Measurements from ENCODE around the gene VRK2.

VRK2 gene

DNA sequence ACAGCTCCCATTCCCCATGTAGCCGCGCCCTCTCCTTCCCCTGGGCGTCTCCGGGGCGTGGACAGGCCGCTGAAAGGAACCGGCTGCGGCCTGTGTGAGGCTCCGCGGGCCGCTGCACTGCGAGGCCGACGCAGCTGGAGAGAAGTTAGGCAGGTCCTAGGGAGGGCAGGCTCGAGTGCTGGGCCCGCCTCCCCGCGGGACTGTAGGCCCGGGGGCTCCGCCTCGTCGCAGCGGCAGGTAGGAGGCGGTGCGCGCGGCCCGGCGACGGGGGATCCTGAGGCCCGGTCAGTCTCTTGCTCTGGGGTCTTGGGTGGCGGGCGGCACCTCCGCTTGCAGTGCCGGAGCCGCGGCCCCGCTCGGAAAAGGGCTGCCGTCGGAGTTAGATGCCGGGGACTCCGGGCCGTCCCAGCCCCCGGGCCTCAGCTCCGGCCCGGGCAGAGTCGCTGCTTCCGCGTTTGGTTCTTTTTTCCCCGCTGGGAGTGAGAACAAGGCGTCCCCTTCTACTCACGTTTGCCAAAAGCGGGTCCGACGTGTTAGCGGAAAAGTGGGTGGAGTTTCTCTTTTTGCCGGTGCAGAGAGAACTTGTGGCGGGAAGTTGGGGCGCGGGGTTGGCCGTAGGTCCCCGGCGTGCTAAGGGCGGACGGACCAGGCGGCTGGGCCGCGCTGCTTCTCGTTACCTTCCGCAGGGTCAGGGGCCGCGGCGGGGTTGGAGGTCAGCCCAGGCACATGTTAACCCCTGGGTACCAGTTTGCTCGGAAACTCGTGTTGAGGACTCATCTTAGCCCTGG is at the start of gene VRK2:
VRK2 (plus strand) TSS at position 222 of the 788 bp plus-strand sequence. CDS start 2,026 bp downstream, outside the sequence.
- peak; percentile 60 for DNase-seq

DNA sequence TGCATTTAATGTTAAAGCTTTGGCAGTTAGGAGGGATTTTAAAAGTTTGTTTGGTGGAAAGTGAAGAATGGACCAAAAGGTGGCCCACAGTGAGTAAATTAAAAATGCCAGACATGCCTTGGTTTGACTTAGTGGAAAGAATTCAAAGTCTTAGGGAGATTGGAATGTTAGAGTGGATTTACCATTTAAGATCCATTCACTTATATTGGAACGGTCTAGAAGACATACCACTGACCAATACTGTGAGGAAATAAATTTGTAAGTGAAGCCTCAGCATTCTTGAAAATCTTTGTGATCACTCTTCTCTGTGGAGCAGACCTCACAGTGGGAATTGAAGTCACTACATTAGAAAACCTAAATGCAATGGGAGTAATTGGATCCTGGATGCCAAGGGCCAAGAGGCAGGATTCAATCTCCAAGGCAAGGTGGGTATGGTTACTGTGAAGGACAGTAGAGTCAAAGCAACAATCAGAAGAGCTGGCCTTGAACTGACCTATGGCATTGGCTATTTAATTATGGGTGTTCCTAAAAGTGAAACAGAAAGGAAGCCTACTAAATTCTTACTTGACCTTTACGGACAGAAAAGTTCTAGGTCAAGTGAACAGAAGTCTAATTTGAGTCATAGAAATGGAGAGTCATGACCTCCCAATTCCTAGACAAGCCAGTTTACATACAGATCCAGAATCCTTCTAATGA is 40.2 kb upstream of the VRK2 start:
- no peak for DNase-seq

DNA sequence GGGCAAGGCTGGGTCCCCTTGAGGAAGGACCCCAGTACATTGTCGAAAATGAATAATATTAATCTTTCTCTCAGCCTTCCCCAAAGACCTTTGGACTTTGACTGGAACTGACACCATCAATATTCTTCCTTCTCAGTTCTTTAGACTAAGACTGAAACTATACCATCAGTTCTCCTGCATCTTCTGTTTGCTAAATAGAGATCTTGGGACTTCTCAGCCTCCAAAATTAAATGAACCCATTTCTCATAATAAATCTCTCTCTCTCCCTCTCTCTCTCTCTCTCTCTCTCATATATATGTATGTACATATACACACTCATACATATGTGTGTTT is 39.7 kb upstream of the VRK2 start:
- DNase-seq = no peak

DNA sequence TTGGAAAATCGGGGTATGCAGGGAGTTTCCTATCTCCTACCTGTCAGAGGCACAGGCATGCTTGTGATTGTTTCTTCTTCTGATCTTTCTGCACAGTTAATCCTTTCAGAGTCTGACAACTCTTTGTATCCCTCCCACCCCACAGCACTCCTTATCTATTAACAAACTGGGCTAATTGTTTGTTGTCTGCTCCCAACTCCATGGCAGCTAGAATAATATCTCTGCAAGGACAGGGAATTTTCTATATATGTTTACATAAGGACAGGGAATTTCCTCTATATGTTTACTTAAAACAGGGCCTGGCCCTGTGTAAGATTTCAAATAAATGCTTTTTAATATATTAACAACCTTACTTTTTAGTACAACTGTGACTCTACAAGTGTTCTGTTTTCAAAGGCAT is 36.0 kb upstream of the VRK2 start:
- no peak for DNase-seq

DNA sequence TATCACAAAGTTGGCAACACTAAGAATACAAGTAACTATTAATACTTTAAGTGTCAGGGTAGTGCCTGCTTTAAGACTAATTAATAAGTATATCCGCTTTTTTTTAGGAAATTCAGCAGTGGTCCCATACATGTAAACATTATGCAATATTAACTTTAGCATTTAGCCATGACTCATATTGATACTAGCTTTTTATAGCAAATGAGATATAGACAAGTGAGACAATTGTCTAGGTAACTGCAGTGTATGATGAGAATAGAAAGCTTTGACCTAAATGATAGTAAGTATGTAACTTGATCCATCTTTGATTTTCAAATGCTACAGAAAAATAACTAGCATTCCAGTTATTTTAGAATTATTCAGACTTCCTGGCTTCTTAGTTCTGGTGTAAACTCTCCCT is 27.4 kb upstream of the VRK2 start:
- DNase-seq = no peak

DNA sequence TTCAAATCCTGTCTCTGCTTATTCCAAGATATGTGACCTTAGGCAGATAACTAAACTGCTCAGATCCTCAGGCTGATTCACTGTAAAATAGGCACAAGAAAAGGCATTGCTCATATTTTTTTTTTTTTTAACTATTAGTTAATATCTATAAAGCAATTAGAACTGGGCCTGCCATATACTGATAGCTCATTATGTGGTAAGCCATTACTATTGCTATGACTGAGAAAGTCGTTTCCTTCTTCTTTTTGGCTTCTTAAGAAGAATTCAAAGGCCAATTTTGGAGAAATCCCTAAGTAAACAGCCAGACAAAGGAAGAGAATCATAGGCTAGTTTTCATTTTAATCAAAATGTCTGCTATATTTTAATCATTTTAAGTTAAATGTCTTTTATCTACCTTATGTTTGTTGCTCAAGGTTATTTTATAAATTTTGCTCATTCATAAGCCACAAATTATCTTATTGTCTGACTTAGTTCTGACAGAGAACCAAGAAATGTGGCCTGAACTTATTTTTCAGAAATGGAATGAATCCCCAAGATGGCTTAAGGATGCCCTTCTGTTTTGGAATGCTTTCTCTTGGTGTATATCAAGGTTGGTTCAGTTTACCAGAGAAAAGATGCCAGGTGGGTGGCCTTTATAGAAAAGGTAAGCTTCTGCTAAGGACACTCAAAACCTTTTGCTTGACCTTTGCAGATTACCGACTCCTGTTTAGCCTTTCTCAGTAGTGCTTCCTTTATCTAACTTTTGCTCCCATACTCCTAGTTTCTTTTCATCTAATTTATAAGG is 21.3 kb upstream of the VRK2 start:
- DNase-seq = no peak

DNA sequence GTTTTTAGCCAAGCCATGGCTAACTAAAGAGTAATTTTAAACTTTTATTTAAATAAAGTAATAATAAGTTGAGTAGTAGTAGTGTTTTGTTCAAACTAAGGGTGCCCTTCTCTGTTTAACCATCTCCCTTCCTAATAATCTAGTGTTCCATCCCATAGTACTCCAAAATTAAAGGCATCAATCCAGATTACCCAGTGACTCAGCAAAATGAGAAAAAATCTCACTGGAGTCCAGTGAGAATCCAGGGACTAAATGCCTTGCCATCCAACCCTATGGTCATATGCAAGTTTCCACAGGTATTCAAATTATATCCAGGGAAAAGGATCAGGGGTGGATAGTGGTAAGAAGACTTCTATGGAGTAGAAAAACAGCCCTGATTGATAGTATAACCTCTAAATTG is 19.6 kb upstream of the VRK2 start:
- DNase-seq = no peak

DNA sequence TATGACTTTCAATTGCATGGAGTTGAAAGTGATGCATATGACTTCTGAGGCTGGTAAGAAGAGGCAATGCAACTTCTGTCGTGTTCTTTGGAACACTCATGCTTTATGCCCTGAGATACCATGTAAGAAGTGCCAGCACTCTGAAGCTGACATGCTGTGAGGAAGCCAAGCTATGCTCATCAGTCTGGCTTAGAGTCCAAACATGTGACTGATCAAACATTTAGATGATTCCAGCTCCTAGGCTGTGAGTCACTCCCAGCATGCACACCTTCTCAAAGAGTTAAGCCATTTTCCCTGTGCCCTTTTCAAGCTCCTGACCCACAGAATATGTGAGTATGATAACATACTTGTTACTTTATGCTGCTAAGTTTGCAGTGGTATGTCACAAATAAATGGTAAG is 15.8 kb upstream of the VRK2 start:
- no peak for DNase-seq

DNA sequence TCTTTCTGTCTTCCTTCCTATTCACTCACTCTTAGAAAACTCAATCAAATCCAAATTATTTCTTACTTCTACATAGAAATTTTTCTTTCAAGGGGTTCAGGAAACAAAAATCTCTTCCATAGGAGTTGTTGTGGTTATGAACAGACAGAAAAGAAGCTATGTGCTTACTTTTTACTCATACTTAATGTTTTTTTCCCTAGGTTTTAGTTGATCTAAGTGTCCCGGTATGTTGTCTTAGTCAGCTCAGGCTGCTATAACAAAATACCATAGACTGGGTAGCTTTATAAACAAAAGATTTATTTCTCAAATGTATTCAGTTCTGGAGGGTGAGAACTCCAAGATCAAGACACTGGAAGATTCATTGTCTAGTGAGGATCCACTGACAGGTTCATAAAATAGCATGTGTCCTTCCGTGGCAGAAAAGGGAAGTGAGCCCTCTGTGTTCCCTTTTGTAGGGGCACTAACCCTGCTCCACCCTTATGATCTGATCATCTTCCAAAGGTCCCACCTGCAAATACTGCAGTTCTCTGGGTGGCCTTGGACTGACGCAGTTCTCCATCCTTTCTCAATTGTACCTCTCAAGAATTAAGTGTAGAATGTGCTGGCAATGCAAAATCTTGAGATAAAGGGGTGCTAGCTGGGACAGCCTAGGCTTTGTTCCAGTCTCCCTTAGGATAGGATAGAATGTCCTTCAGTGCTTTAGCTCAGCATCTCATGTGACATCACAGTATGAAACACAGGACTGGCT is 14.4 kb upstream of the VRK2 start:
- no peak for DNase-seq

DNA sequence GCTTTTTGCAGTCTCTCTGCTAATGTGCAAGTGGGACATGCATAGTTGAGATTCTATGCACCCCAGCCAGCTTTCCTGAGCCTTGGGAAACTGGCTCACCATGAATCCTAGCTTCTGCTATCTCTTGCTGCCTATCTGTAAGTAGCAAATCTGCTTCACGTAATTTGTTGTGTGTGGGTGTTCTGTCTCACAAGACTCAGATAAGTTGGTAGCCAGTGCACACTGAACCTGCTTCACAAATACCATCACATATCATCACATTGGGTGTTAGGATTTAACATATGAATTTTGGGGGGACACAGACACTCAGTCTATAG is 13.9 kb upstream of the VRK2 start:
- no peak for DNase-seq

DNA sequence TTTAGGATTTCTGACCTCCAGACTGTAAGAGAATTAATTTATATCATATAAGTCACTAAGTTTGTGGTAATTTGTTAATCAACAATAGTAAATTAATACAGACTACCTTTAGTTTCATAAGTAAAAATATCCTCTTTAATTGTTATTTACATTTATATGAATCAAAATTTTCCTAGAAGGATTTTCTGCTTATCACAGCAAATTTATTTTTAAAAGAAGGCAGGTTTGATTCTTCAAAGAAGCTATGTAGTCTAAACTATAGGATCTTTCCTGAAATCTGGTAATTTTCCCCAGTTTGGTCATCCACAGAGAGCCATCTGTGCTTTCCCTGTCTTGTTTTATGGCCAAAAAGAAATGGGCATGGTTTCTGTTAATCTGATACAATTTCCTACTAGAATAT is 13.1 kb upstream of the VRK2 start:
- DNase-seq = no peak

DNA sequence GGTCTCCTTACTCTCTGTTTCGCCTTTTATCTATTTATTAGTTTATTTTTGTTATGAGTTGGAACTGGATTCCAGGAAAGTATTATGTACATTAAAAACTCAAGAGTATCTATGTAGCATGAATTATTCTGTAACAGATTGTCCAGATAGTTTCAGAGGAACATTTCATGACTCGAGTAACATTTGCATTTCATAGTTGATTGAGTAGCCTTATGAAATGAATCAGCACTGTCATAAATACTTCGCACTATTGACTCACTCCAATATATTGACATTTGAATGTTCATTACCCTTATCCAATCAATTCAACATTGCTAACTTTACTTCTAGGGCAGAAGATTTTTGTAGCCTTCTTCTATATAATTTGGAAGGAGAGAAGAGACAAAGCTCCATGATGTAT is 11.3 kb upstream of the VRK2 start:
- DNase-seq = no peak

DNA sequence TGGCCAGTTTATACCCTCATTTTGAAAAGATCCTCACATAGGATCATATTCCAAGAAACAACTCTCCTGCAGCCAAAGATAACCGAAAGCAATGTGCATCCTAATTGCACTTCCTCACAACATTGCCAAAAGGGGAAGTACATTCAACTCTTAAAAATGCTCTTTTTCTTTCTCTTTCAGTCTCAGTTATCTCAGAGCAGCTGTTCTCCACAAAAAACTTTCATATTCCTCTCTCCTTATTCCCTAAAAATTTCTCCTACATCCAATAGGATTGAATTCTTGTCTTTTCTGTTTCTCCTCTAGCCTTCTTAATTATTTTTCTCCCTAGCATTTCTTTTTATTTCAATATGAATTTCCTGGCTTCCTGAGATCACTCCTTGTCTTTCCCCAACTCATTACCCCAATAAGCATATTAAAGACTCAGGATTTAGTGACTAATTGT is 7.4 kb upstream of the VRK2 start:
- DNase-seq = no peak

DNA sequence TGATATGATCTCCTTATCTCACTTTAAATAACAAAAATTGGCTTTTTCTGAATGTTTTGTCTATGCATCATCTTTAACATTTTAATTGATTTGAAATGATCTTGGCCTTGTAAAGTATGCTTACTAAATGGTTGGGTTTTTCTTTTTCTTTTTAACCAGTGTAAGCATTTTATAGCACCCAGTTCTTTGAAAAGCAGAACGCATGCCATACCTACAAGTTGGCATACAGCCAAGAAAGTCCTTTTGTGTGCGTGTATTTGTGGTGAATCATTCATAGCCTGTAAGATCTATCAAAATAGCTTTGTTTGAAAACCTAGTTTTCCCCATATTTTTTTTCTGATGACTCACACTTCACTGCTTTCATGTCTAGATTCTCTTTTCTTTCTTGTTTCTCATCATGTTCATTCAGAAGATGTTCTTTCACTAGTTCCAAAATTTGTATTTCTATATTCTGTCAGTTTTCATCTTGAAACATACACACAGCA is 4.1 kb upstream of the VRK2 start:
- DNase-seq = no peak

DNA sequence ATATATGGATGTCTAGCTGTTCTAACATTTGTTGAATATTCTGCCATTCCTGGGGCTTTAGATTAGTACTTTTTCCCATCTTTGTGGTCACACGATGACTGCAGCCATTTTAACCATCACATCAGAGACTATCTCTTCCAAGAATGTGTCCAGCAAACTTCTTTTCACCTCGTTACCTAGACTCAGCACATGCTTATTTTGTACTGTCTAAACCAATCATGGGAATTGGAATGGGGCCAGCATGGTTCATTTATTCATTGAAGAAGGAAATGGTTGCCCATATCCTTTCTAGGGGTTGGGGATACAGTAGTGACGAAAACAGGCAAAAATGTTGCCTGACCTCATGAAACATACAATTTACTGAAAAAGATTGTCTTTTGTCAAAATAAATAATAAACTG is 2.5 kb upstream of the VRK2 start:
- DNase-seq = no peak

DNA sequence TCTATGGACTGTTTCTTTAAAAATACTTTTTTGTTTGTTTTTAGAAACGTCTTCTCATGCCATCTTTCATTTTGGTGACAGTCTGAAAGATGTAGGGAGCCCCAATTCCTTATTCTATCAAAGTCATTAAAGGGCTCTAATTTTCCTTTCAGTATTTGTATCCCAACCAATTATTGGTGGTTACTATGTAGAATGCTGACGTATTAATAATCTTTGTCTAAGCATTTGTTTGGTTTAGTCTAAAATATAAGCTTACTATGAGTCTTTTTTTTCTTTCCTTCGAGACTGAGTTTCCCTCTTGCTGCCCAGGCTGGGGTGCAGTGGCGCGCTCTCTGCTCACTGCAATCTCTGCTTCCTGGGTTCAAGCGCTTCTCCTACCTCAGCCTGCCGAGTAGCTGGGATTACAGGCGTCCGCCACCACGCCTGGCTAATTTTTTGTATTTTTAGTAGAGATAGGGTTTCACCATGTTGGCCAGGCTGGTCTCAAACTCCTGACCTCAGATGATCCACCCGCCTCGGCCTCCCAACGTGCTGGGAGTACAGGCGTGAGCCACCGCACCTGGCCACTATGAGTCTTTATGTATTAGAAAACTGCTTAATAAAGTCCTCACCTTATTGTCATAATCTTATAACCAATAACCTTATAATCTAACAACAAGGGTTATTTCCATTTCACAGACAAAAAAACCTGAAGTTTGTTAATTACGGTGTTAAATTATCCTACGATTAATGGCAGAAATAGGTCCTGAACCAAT is 849 bp upstream of the VRK2 start:
- no peak for DNase-seq

DNA sequence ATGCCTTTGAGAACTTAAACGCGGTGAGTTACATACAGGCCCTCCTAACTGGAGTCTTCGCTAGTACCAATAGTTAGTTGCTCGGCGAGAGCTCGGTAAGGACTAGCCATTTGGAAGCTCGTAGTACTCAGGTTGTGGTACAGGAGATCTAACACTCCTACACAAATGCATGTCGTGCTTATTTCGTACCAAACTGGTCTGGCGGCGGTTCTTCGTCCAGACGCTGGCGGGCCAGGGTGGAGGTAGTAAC is 346 bp upstream of the VRK2 start:
- DNase-seq = peak; percentile 60

DNA sequence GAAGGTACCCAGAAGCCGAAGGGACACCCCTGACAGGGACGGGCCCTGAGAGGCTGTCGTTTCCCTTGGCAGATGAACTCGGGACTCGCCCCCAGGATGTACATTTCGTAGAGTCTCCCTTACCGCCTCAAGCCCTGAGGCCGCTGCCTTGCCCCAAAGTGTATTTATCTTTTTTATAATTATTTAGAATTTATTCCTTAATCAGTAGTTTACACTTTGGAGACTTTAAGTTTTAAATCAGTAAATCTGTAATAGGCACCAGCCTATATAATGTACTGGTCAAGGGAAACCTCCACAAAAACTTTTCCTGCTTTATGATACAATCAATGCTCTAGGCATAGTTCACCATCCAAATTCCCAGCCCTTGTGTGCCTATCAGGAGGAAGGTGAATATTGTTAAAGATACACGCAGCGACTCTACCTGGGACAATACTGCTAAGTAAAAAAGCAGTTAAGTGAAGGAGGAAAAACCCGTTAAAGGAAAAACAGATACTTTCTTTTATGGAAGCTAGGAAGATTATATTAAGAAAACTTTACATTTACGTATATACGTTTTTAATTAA is 848 bp downstream of the VRK2 start:
- DNase-seq = no peak

DNA sequence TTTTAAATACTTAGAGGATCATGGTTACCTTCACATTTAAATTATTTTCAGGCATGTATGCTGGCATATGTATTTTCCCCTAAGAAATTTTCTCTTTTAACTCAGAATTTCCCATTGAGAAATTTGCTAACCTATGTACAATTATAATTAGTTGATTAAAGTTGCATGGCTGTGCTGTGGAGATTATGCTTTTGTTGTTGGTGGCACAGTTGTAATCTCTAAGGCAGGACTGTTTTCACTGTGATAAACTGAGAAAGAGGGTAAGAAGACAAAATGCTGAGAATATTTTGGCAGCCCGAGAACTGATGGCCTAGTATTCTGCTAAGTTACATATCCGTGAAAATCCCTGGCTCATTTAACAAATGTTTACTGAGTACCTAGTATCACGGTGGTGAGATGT is 1.4 kb downstream of the VRK2 start:
- no peak for DNase-seq

DNA sequence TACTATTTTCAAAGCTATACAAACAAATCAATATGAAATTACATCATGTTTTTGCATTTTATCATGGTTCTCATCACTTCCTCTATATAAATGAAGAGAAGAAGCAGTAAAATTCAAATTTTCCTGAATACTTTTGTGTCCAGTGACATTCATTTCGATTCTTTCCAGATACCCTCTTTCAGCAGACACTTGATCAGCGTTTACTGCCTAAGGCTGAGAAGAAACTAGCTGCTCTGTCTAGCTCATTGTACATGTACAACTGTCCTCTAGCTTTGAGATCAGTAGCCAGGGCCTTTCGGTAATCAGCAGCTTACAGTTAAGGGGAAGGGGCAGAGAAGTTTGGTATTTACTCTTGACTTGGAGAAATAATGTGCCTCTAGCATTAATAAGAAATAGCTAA is 4.8 kb downstream of the VRK2 start:
- DNase-seq = no peak

DNA sequence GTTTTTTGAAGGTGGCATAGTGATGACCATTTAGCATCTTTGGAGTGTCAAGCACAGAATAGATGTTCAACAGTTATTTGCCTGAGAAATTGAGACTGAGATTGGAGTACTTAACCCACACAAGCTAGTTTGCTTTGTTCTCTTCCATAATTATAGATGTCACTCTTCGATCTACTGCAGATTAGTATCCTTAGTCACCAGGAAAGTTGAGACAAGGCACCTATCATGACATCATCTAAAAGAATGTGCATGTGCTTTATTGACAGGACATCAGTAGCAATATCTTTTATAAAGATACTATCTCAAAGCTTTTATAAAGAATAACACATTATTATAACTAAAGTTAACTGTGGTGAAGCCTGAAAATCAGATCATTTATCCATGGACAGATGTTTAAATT is 6.4 kb downstream of the VRK2 start:
- DNase-seq = no peak

DNA sequence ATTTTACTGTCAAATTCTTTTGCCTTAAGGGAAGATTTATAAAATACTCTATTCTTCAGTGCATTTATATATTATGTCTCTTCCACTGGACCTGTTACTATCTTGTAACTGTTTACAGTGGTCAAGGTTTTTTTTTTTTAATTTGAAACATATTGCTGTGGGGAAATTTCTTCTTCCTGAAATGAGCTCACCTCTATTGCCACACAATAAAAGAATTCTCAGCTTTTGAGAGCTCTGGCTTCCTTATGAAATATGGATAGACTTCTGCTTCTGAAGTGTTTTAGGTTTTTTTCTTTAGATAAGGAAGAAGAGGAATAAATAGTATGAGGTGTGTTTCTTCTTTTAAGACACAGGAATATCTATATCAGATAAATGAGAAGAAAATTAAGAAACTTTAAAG is 7.7 kb downstream of the VRK2 start:
- DNase-seq = no peak

All from NCI-H1436 treated with DMSO at 0.1 percent for 48 hours (cell line).